K562 (cell line): Measurements from ENCODE around the gene CDIPT. TPM values are rescaled to one million over a fixed set of nuclear protein-coding genes. Genes with fewer than 3 reads are reported as not detected.
A peak's percentile ranks its signal among the peaks of the same experiment; 100 is the strongest.

ENCODE experiments used
- BRCA1 ChIP-seq, 2 experiments: fragments of 450-650 bp in 1 of 2; sonication (generic) in 1 of 2; formaldehyde crosslinking in 1 of 2; IDR thresholded peaks; 2 replicates each; pipeline versions ENCODE4 v1.5.0 to v1.6.1; 2017 to 2020; ENCODE audit warnings: mild to moderate bottlenecking in 1 of 2, missing genetic modification reagents in 1 of 2
- CTBP1 ChIP-seq: fragments of 450-650 bp; IDR thresholded peaks from 2 replicates; pipeline ENCODE4 v1.6.1; 2016; ENCODE audit warnings: borderline replicate concordance
- CXXC5 ChIP-seq: fragments of 250-450 bp; sonication (Bioruptor Pico); IDR thresholded peaks from 2 replicates; pipeline ENCODE4 v1.8.0; 2022; ENCODE audit warnings: inconsistent platforms, mild to moderate bottlenecking, moderate library complexity
- ELK1 ChIP-seq: sonication (generic); formaldehyde crosslinking; IDR thresholded peaks from 2 replicates; pipeline ENCODE4 v1.8.1; 2022; ENCODE audit warnings: missing genetic modification reagents
- HDAC1 ChIP-seq, 2 experiments: fragments of 450-650 bp; IDR thresholded peaks; 2 replicates each; pipeline ENCODE4 v1.6.1; 2016 to 2017; ENCODE audit warnings: inconsistent platforms in 1 of 2, mild to moderate bottlenecking in 1 of 2, moderate library complexity in 1 of 2
- HDGF ChIP-seq: fragments of 450-650 bp; IDR thresholded peaks from 2 replicates; pipeline ENCODE4 v1.6.1; 2016
- NCOA4 ChIP-seq: fragments of 450-650 bp; IDR thresholded peaks from 2 replicates; pipeline ENCODE4 v1.6.1; 2018; ENCODE audit warnings: mild to moderate bottlenecking; ENCODE audit not compliant: partially characterized antibody
- NR0B1 ChIP-seq: fragments of 450-650 bp; IDR thresholded peaks from one replicate; pipeline ENCODE4 v1.6.1; 2018; ENCODE audit warnings: mild to moderate bottlenecking, moderate library complexity; ENCODE audit not compliant: partially characterized antibody
- PTBP1 ChIP-seq: fragments of 200-400 bp; formaldehyde crosslinking; IDR thresholded peaks from 2 replicates; pipeline ENCODE4 v1.6.1; 2017; ENCODE audit warnings: low read depth, low read length
- SPI1 ChIP-seq: IDR thresholded peaks from 2 replicates; pipeline ENCODE4 v1.6.1; 2011; ENCODE audit warnings: low read depth, low read length, control low read depth, borderline replicate concordance
- ZBTB26 ChIP-seq: fragments of 450-650 bp; formaldehyde crosslinking; IDR thresholded peaks from 2 replicates; pipeline ENCODE4 v1.4.0; 2022; ENCODE audit warnings: missing genetic modification characterization
- polyA plus RNA-seq, 8 experiments: library from polyadenylated mRNA; depleted of rRNA in 4 of 8; stranded (reverse) in 5 of 8; unstranded in 3 of 8; fragments of >200 nt; fragmentation: Nextera tagmentation in 2 of 8; fragmentation: Illumina TruSeq in 1 of 8; extraction: Ambion mirVana in 2 of 8; extraction: Trizol in 1 of 8; gene quantifications; 2 replicates each; pipeline versions ENCODE4 v1.2.1 to v1.2.3, GENCODE V29; 2011 to 2014; ENCODE audit warnings: inconsistent platforms in 1 of 8, missing spikeins in 1 of 8
- total RNA-seq, 7 experiments: library from RNA; depleted of rRNA in 6 of 7; stranded (reverse); fragments of >200 nt in 6 of 7; fragmentation: Illumina TruSeq in 2 of 7; extraction: Trizol in 2 of 7; gene quantifications; 2 replicates each; pipeline versions ENCODE4 v1.2.1 to v1.2.3, GENCODE V29; 2011 to 2021; ENCODE audit warnings: low replicate concordance in 1 of 7
- TF ChIP-seq, protein P1 (sequence below): IDR thresholded peaks from 2 replicates; pipeline ENCODE4 v1.6.1; 2016; ENCODE audit warnings: missing genetic modification characterization, missing compliant biosample characterization

Gene CDIPT
- total and polyA plus RNA-seq, 9 of the 15 experiments (the other 6 are each of a cell fraction or from before 2014, with no cell fraction given): 1.3 to 37.0 (median 23.0) TPM

GRCh38 chr16:29815032-29815721 lies 47.8 kb downstream of the CDIPT start (continued):
- no peak for TF ChIP-seq NR0B1
- TF ChIP-seq HDAC1 (IDR thresholded peaks at IDR 0.05): peak in 1 of 2 experiments; percentile 52; a peak in 1 of 4 replicates
- 0 out of 2 replicates have a peak, but pooled peaks have one; percentile 2 for TF ChIP-seq SPI1
- TF ChIP-seq PTBP1: no peak
- TF ChIP-seq ELK1 (CRISPR knock-in tag): no peak
- TF ChIP-seq NCOA4: peak; percentile 29
- no peak for TF ChIP-seq BRCA1 (IDR thresholded peaks at IDR 0.05)
- TF ChIP-seq BRCA1 (CRISPR knock-in tag; IDR thresholded peaks at IDR 0.05): no peak
- TF ChIP-seq HDGF: peak; percentile 81
- TF ChIP-seq CTBP1: peak; percentile 65; the same call in 1 of the 2 replicates
- TF ChIP-seq CXXC5 (CRISPR knock-in tag): no peak
- TF ChIP-seq ZBTB26 (CRISPR knock-in tag): peak; percentile 37; the same call in 1 of the 2 replicates
- TF ChIP-seq, protein P1, sequence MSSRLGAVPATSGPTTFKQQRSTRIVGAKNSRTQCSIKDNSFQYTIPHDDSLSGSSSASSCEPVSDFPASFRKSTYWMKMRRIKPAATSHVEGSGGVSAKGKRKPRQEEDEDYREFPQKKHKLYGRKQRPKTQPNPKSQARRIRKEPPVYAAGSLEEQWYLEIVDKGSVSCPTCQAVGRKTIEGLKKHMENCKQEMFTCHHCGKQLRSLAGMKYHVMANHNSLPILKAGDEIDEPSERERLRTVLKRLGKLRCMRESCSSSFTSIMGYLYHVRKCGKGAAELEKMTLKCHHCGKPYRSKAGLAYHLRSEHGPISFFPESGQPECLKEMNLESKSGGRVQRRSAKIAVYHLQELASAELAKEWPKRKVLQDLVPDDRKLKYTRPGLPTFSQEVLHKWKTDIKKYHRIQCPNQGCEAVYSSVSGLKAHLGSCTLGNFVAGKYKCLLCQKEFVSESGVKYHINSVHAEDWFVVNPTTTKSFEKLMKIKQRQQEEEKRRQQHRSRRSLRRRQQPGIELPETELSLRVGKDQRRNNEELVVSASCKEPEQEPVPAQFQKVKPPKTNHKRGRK: peak; percentile 64; the same call in 1 of the 2 replicates
